Astrocyte (in vitro differentiated cells and primary cell): ENCODE data around the gene PBRM1. TPM values are rescaled to one million over a fixed set of nuclear protein-coding genes. Genes with fewer than 3 reads are reported as not detected.

ENCODE experiments used
- DNase-seq: peaks from one replicate; pipeline ENCODE4 v3.0.0-alpha.2; 2010; ENCODE audit warnings: low read depth
- FAIRE-seq: peaks from 2 replicates; lab custom pipeline; 2011; peaks lifted over from hg19 to GRCh38; lab: Jason Lieb, UNC
- H2AFZ ChIP-seq: 2 replicates; pipeline ENCODE4 v1.6.0; 2012; ENCODE audit warnings: low read depth, low read length, inconsistent platforms
- H3K27ac ChIP-seq: 2 replicates; pipeline ENCODE4 v1.5.1; 2011; ENCODE audit warnings: low read depth, low read length, inconsistent platforms
- H3K27me3 ChIP-seq: 2 replicates; pipeline ENCODE4 v1.6.0; 2011; ENCODE audit warnings: low read length, inconsistent platforms; ENCODE audit not compliant: insufficient read depth
- H3K36me3 ChIP-seq: 2 replicates; pipeline ENCODE4 v1.5.1; 2011; ENCODE audit warnings: low read length, inconsistent platforms; ENCODE audit not compliant: insufficient read depth
- H3K4me1 ChIP-seq: 2 replicates; pipeline ENCODE4 v1.5.1; 2011; ENCODE audit warnings: low read length, inconsistent platforms; ENCODE audit not compliant: insufficient read depth
- H3K4me2 ChIP-seq: 2 replicates; pipeline ENCODE4 v1.6.0; 2012; ENCODE audit warnings: low read length, inconsistent platforms
- H3K4me3 ChIP-seq: 2 replicates; pipeline ENCODE4 v1.5.1; 2011; ENCODE audit warnings: low read depth, mild to moderate bottlenecking, low read length, inconsistent platforms; ENCODE audit not compliant: insufficient read depth
- H3K79me2 ChIP-seq: 2 replicates; pipeline ENCODE4 v1.6.0; 2012; ENCODE audit warnings: mild to moderate bottlenecking, low read length, inconsistent platforms; ENCODE audit not compliant: insufficient read depth
- H3K9ac ChIP-seq: 2 replicates; pipeline ENCODE4 v1.6.0; 2012; ENCODE audit warnings: mild to moderate bottlenecking, low read length, inconsistent platforms
- H3K9me3 ChIP-seq: 2 replicates; pipeline ENCODE4 v1.5.1; 2012; ENCODE audit warnings: low read depth, mild to moderate bottlenecking, low read length, inconsistent platforms; ENCODE audit not compliant: insufficient read depth
- H4K20me1 ChIP-seq: 2 replicates; pipeline ENCODE4 v1.6.0; 2012; ENCODE audit warnings: low read length, inconsistent platforms; ENCODE audit not compliant: insufficient read depth
- H3K27ac Mint-ChIP-seq: one replicate; pipeline ENCODE4 v1.8.0; 2021; ENCODE audit warnings: mild to moderate bottlenecking, mixed read lengths; ENCODE audit not compliant: unreplicated experiment
- H3K27me3 Mint-ChIP-seq: one replicate; pipeline ENCODE4 v1.8.0; 2021; ENCODE audit warnings: low read depth, mixed read lengths; ENCODE audit not compliant: unreplicated experiment
- H3K36me3 Mint-ChIP-seq: one replicate; pipeline ENCODE4 v1.8.0; 2021; ENCODE audit warnings: low read depth, mixed read lengths; ENCODE audit not compliant: unreplicated experiment
- H3K4me1 Mint-ChIP-seq: one replicate; pipeline ENCODE4 v1.8.0; 2021; ENCODE audit warnings: low read depth, mixed read lengths; ENCODE audit not compliant: unreplicated experiment
- H3K4me3 Mint-ChIP-seq: one replicate; pipeline ENCODE4 v1.8.0; 2021; ENCODE audit warnings: mild to moderate bottlenecking, moderate library complexity, mixed read lengths; ENCODE audit not compliant: unreplicated experiment
- H3K9me3 Mint-ChIP-seq: one replicate; pipeline ENCODE4 v1.8.0; 2021; ENCODE audit warnings: mild to moderate bottlenecking, mixed read lengths; ENCODE audit not compliant: unreplicated experiment
- EZH2 ChIP-seq: IDR thresholded peaks from 2 replicates; pipeline ENCODE4 v1.6.1; 2012; ENCODE audit warnings: mild to moderate bottlenecking, low read length, inconsistent platforms; ENCODE audit not compliant: insufficient read depth
- total RNA-seq: library from RNA; stranded (reverse); gene quantifications from 2 replicates; pipeline ENCODE4 v1.2.1, GENCODE V29; 2021
- TF ChIP-seq, protein P1 (sequence below): IDR thresholded peaks from 2 replicates; pipeline ENCODE4 v1.5.1; 2011; ENCODE audit warnings: low read depth, mild to moderate bottlenecking, inconsistent platforms, low read length, moderate library complexity; ENCODE audit not compliant: insufficient read depth

Gene PBRM1
- total RNA-seq, 1 donor from 2014 or later: 54.5 TPM

DNA sequence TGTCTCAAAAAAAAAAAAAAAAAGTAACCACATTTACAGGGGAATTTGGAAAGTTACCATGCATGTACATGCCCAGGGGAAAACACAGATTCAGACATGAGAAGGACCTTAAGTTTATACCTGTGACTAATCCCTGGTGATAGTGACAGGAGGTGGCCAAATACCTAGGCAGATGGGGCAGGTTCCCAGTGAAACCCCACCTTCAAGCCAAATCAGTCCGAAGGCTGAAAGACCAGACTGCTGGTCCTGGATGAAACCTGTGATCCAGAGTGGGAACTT lies 36.0 kb upstream of the PBRM1 start:
- Histone ChIP-seq H3K36me3 (no peaks in the 10 kb centered on the region), H3K79me2 (no peaks in the 10 kb centered on the region), H2AFZ (no peak overlapping the region), H4K20me1 (no peaks in the 10 kb centered on the region), H3K4me2 (no peak overlapping the region), H3K27ac (no peak overlapping the region), H3K9ac (no peak overlapping the region), H3K27me3 (no peaks in the 10 kb centered on the region), H3K4me1 (no peaks in the 10 kb centered on the region), H3K4me3 (no peak overlapping the region), H3K9me3 (no peaks in the 10 kb centered on the region)
- H3K4me3 Mint-ChIP-seq: no peak overlapping the region
- FAIRE-seq: no peak
- TF ChIP-seq, protein P1, sequence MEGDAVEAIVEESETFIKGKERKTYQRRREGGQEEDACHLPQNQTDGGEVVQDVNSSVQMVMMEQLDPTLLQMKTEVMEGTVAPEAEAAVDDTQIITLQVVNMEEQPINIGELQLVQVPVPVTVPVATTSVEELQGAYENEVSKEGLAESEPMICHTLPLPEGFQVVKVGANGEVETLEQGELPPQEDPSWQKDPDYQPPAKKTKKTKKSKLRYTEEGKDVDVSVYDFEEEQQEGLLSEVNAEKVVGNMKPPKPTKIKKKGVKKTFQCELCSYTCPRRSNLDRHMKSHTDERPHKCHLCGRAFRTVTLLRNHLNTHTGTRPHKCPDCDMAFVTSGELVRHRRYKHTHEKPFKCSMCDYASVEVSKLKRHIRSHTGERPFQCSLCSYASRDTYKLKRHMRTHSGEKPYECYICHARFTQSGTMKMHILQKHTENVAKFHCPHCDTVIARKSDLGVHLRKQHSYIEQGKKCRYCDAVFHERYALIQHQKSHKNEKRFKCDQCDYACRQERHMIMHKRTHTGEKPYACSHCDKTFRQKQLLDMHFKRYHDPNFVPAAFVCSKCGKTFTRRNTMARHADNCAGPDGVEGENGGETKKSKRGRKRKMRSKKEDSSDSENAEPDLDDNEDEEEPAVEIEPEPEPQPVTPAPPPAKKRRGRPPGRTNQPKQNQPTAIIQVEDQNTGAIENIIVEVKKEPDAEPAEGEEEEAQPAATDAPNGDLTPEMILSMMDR: no peak
- TF ChIP-seq EZH2: no peak
- peaks cover 15% of the 10 kb centered on the region for H3K36me3 Mint-ChIP-seq
- peaks cover 5% of the 10 kb centered on the region for H3K9me3 Mint-ChIP-seq
- H3K27me3 Mint-ChIP-seq: no peaks in the 10 kb centered on the region
- no peak for DNase-seq
- no peaks in the 10 kb centered on the region for H3K4me1 Mint-ChIP-seq
- no peak overlapping the region for H3K27ac Mint-ChIP-seq

DNA sequence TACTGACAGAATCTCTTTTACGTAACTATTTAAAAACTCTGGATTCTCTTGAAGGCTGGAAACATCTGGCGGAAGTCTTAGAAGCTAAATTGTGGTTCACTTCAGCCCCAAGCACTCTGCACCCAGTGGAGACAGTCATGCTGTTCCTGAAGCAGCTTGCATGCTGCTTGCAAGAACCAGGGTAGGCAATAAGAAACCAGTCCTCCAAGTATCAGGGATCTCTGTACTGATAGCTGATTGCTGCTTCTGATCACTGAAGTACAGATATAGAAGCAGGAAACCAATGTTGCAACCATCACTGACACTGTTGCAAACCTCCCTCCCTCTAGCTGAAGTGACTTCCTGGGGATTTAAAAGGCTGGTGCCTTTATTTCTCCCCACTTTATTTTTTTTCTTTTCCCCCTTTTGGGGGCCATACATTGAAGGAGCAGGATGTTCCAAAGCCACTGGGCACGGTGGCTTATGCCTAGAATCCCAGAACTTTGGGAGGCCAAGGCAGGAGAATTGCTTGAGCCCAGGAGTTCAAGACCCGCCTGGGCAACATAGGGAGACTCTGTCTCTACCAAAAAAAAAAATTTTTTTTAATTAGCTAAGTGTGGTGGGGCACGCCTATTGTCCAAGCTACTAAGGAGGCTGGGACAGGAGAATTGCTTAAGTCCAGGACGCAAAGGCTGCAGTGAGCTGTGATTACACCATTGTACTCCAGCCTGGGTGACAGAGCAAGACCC lies 35.5 kb upstream of the PBRM1 start:
- H3K36me3 ChIP-seq: no peaks in the 10 kb centered on the region
- no peak overlapping the region for H3K9ac ChIP-seq
- Mint-ChIP-seq H3K27me3 (no peaks in the 10 kb centered on the region), H3K27ac (no peak overlapping the region), H3K4me3 (no peak overlapping the region), H3K4me1 (no peaks in the 10 kb centered on the region), H3K36me3 (peaks cover 19% of the 10 kb centered on the region), H3K9me3 (peaks cover 5% of the 10 kb centered on the region)
- H3K27me3 ChIP-seq: no peaks in the 10 kb centered on the region
- no peaks in the 10 kb centered on the region for H3K79me2 ChIP-seq
- no peak overlapping the region for H3K4me2 ChIP-seq
- FAIRE-seq (no peak), DNase-seq (no peak)
- TF ChIP-seq EZH2: no peak
- TF ChIP-seq, protein P1: no peak
- no peak overlapping the region for H2AFZ ChIP-seq
- H4K20me1 ChIP-seq: no peaks in the 10 kb centered on the region
- no peaks in the 10 kb centered on the region for H3K9me3 ChIP-seq
- H3K4me3 ChIP-seq: no peak overlapping the region
- no peaks in the 10 kb centered on the region for H3K4me1 ChIP-seq
- no peak overlapping the region for H3K27ac ChIP-seq

DNA sequence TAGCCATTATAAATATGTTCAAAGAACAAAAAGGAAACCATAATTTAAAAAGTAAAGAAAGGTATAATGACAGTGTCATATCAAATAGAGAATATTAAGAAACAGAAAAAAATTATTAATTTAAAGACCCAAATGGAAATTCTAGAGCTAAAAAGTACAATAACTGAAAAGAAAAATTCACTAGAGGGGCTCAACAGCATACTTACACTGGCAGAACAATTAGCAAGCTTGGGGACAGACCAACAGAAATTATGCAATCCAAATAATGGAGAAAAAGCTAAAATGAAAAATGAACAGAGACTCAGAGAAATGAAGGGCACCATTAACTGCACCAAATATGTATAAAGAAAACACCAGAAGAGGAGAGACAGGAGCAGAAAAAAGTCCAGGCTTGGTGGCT lies 33.9 kb upstream of the PBRM1 start:
- H3K9ac ChIP-seq: no peak overlapping the region
- H2AFZ ChIP-seq: no peak overlapping the region
- no peak for TF ChIP-seq EZH2
- TF ChIP-seq, protein P1: no peak
- no peaks in the 10 kb centered on the region for H3K27me3 Mint-ChIP-seq
- H3K79me2 ChIP-seq: no peaks in the 10 kb centered on the region
- no peak overlapping the region for H3K27ac Mint-ChIP-seq
- no peak overlapping the region for H3K4me3 ChIP-seq
- DNase-seq (no peak), FAIRE-seq (no peak)
- no peaks in the 10 kb centered on the region for H3K27me3 ChIP-seq
- no peak overlapping the region for H3K4me2 ChIP-seq
- no peak overlapping the region for H3K27ac ChIP-seq
- H3K9me3 ChIP-seq: no peaks in the 10 kb centered on the region
- no peaks in the 10 kb centered on the region for H4K20me1 ChIP-seq
- peaks cover 19% of the 10 kb centered on the region for H3K36me3 Mint-ChIP-seq
- H3K4me1 ChIP-seq: no peaks in the 10 kb centered on the region
- no peak overlapping the region for H3K4me3 Mint-ChIP-seq
- no peaks in the 10 kb centered on the region for H3K4me1 Mint-ChIP-seq
- H3K9me3 Mint-ChIP-seq: peaks cover 3% of the 10 kb centered on the region
- no peaks in the 10 kb centered on the region for H3K36me3 ChIP-seq
